Choroid plexus epithelial cell (primary cell): ENCODE results near the gene DPH6.

Experiments
- DNase-seq: peaks from one replicate; pipeline ENCODE4 v3.0.0-alpha.2; 2010; ENCODE audit warnings: low read depth
- H3K4me3 ChIP-seq: 2 replicates; pipeline ENCODE4 v1.5.1; 2011; ENCODE audit warnings: low read depth, mild to moderate bottlenecking, control low read depth, low read length, moderate library complexity
- CTCF ChIP-seq: conservative IDR thresholded peaks from 2 replicates; pipeline ENCODE4 v1.5.1; 2011; ENCODE audit warnings: low read depth, mild to moderate bottlenecking, control low read depth, inconsistent platforms, low read length, moderate library complexity

DPH6 gene

GRCh38 chr15:35430301-35430700 lies 115.7 kb downstream of the DPH6 start:
- DNase-seq = no peak
- H3K4me3 ChIP-seq = no peak overlapping the region
- TF ChIP-seq CTCF = no peak

- no peak overlapping the region for H3K4me3 ChIP-seq
- DNase-seq = no peak
- TF ChIP-seq CTCF = no peak
Measured at GRCh38 chr15:35427496-35427895, 118.5 kb downstream of the DPH6 start.

DNA sequence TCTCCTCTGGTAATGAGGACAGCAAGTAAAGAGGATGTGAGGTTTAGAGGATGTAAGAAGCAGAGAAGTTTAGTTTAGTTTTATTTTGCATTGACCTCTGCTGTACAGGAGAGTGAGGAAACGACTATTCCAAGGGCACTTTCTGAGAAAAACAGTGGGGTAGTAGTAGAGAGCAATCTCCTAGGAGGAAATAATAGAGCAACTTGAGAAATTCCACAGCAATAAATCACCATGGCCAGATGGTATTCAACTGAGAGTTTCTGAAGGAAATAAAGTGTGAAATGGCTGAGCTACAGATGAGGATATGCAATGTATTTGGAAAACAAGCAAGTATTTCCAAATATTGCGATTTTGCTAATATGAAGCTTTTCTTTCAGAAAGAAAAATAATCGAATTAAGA lies 118.9 kb downstream of the DPH6 start:
- H3K4me3 ChIP-seq = no peak overlapping the region
- TF ChIP-seq CTCF = no peak
- DNase-seq = peak; percentile 94

- TF ChIP-seq CTCF = no peak
- DNase-seq = no peak
- no peak overlapping the region for H3K4me3 ChIP-seq
Measured at GRCh38 chr15:35410775-35411174, 135.2 kb downstream of the DPH6 start.

- TF ChIP-seq CTCF = no peak
- no peak overlapping the region for H3K4me3 ChIP-seq
- no peak for DNase-seq
Measured at GRCh38 chr15:35399901-35400300, 146.1 kb downstream of the DPH6 start.

DNA sequence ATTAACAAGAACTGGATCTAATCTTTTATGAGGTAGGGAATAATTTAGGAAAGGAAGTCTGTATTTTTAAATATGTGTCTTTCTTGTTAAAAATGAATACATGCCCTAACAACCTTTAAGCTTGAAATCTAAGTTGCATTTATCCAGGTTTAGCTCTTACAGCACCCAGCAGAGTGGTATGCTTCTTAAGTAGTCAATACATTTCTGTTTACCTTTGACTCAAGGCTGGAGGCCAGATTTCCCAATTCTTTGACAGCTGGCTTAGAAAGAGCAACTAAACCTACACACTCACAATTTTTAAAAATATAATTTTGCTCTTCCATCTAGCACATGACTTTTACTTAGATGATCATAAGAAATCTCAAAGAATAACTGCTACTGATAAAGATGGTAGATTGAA lies 148.9 kb downstream of the DPH6 start:
- DNase-seq = peak; percentile 56
- no peak for TF ChIP-seq CTCF
- H3K4me3 ChIP-seq = no peak overlapping the region

- H3K4me3 ChIP-seq = no peak overlapping the region
- TF ChIP-seq CTCF = no peak
- DNase-seq = peak; percentile 28
Measured at GRCh38 chr15:35394416-35394815, 151.5 kb downstream of the DPH6 start.
